Neural cell (in vitro differentiated cells): ENCODE measurements around the gene RASD1. TPM values are rescaled to one million over a fixed set of nuclear protein-coding genes. Genes with fewer than 3 reads are reported as not detected.

Source experiments
- H2AFZ ChIP-seq: fragments of 200-600, 300-800 bp; sonication (generic), shearing (Covaris generic); 2 replicates; pipeline ENCODE4 v1.6.0; 2014; ENCODE audit warnings: low read depth, mild to moderate bottlenecking, antibody characterized with exemption, low read length, moderate library complexity
- H3F3A ChIP-seq: fragments of 200-600 bp; shearing (Covaris generic); 2 replicates; pipeline ENCODE4 v1.6.1; 2016; ENCODE audit warnings: mild to moderate bottlenecking, moderate library complexity, mixed read lengths, antibody characterized with exemption, low read length; ENCODE audit not compliant: insufficient read depth, poor library complexity, severe bottlenecking
- H3K27ac ChIP-seq: fragments of 200-600, 300-800 bp; sonication (generic), shearing (Covaris generic); 2 replicates; pipeline ENCODE4 v1.5.1; 2014; ENCODE audit warnings: mild to moderate bottlenecking, low read length, moderate library complexity
- H3K27me3 ChIP-seq: fragments of 300-800, 200-600 bp; sonication (generic), shearing (Covaris generic); 2 replicates; pipeline ENCODE4 v1.6.0; 2014; ENCODE audit warnings: mild to moderate bottlenecking, low read depth, low read length, moderate library complexity; ENCODE audit not compliant: insufficient read depth
- H3K36me3 ChIP-seq: fragments of 300-800, 200-600 bp; sonication (generic), shearing (Covaris generic); 2 replicates; pipeline ENCODE4 v1.5.1; 2014; ENCODE audit warnings: mild to moderate bottlenecking, antibody characterized with exemption, low read length, moderate library complexity; ENCODE audit not compliant: insufficient read depth
- H3K4me2 ChIP-seq: fragments of 300-800, 200-600 bp; sonication (generic), shearing (Covaris generic); 2 replicates; pipeline ENCODE4 v1.6.0; 2014; ENCODE audit warnings: mild to moderate bottlenecking, low read length
- H3K4me3 ChIP-seq: fragments of 300-800, 200-600 bp; sonication (generic), shearing (Covaris generic); 2 replicates; pipeline ENCODE4 v1.5.1; 2014; ENCODE audit warnings: mild to moderate bottlenecking, low read length, moderate library complexity
- H3K79me2 ChIP-seq: fragments of 200-600 bp; shearing (Covaris generic); replicated peaks from 2 replicates; pipeline ENCODE4 v1.6.0; 2014; ENCODE audit warnings: mild to moderate bottlenecking, low read length, moderate library complexity; ENCODE audit not compliant: insufficient read depth
- H3K9ac ChIP-seq: fragments of 300-800, 200-600 bp; sonication (generic), shearing (Covaris generic); 2 replicates; pipeline ENCODE4 v1.6.1; 2016; ENCODE audit warnings: mild to moderate bottlenecking, low read length, mixed read lengths
- H3K9me2 ChIP-seq: fragments of 200-600 bp; shearing (Covaris generic); 2 replicates; pipeline ENCODE4 v1.6.1; 2016; ENCODE audit warnings: mild to moderate bottlenecking, low read length, mixed read lengths; ENCODE audit not compliant: insufficient read depth
- H3K9me3 ChIP-seq: fragments of 200-600, 300-800 bp; sonication (generic), shearing (Covaris generic); 2 replicates; pipeline ENCODE4 v1.6.1; 2016; ENCODE audit warnings: mild to moderate bottlenecking, mixed run types, low read length, moderate library complexity, mixed read lengths
- H4K20me1 ChIP-seq: fragments of 200-600 bp; shearing (Covaris generic); 2 replicates; pipeline ENCODE4 v1.6.1; 2016; ENCODE audit warnings: mild to moderate bottlenecking, mixed run types; ENCODE audit not compliant: insufficient read depth
- CTCF ChIP-seq: fragments of 450-650 bp; IDR thresholded peaks from 2 replicates; pipeline ENCODE4 v1.5.1; 2014; ENCODE audit warnings: antibody characterized with exemption, mild to moderate bottlenecking, moderate library complexity; ENCODE audit not compliant: poor library complexity, severe bottlenecking
- EP300 ChIP-seq: fragments of 450-650 bp; conservative IDR thresholded peaks from 2 replicates; pipeline ENCODE4 v1.6.1; 2014; ENCODE audit warnings: antibody characterized with exemption, mild to moderate bottlenecking, moderate library complexity; ENCODE audit not compliant: poor library complexity, severe bottlenecking
- EZH2 ChIP-seq: fragments of 200-600, 300-800 bp; shearing (Covaris generic), sonication (generic); IDR thresholded peaks from 2 replicates; pipeline ENCODE4 v1.6.1; 2014; ENCODE audit warnings: antibody characterized with exemption, low read length, borderline replicate concordance, mild to moderate bottlenecking; ENCODE audit not compliant: insufficient read depth, poor library complexity, severe bottlenecking
- MXI1 ChIP-seq: fragments of 450-650 bp; conservative IDR thresholded peaks from 2 replicates; pipeline ENCODE4 v1.6.1; 2014; ENCODE audit warnings: antibody characterized with exemption, mild to moderate bottlenecking; ENCODE audit not compliant: poor library complexity, severe bottlenecking
- POLR2AphosphoS5 ChIP-seq: IDR thresholded peaks from 2 replicates; pipeline ENCODE4 v1.6.1; 2012
- RAD21 ChIP-seq: fragments of 450-650 bp; conservative IDR thresholded peaks from 2 replicates; pipeline ENCODE4 v1.6.1; 2014; ENCODE audit warnings: antibody characterized with exemption, mild to moderate bottlenecking, moderate library complexity
- REST ChIP-seq: IDR thresholded peaks from 2 replicates; pipeline ENCODE4 v1.6.1; 2012; ENCODE audit warnings: borderline replicate concordance
- SMC3 ChIP-seq: fragments of 450-650 bp; conservative IDR thresholded peaks from 2 replicates; pipeline ENCODE4 v1.6.1; 2014; ENCODE audit warnings: antibody characterized with exemption, mild to moderate bottlenecking, moderate library complexity; ENCODE audit not compliant: poor library complexity
- TAF1 ChIP-seq: IDR thresholded peaks from 2 replicates; pipeline ENCODE4 v1.6.1; 2012; ENCODE audit warnings: low read depth
- polyA plus RNA-seq: library from polyadenylated mRNA; depleted of rRNA; stranded (reverse); fragments of >200 nt; gene quantifications from 2 replicates; pipeline ENCODE4 v1.2.3, GENCODE V29; 2014

The RASD1 gene
- polyA plus RNA-seq, 1 donor from 2014 or later: 57.7 TPM

GRCh38 chr17:17448076-17448475, 48.1 kb downstream of the RASD1 start:
- no peaks in the 10 kb centered on the region for H3K79me2 ChIP-seq
- H2AFZ ChIP-seq: no peak overlapping the region
- H3K4me2 ChIP-seq: no peak overlapping the region
- no peaks in the 10 kb centered on the region for H3K36me3 ChIP-seq
- TF ChIP-seq TAF1 (no peak), REST (no peak), EP300 (no peak), CTCF (no peak), RAD21 (no peak), SMC3 (no peak), EZH2 (no peak), POLR2AphosphoS5 (no peak), MXI1 (no peak)
- no peak overlapping the region for H3K9ac ChIP-seq
- no peaks in the 10 kb centered on the region for H3K27me3 ChIP-seq
- H4K20me1 ChIP-seq: no peaks in the 10 kb centered on the region
- no peak overlapping the region for H3K27ac ChIP-seq
- H3F3A ChIP-seq: no peaks in the 10 kb centered on the region
- H3K9me3 ChIP-seq: no peaks in the 10 kb centered on the region
- H3K4me3 ChIP-seq: no peak overlapping the region
- H3K9me2 ChIP-seq: no peaks in the 10 kb centered on the region

- H3K9me3 ChIP-seq: no peaks in the 10 kb centered on the region
- no peaks in the 10 kb centered on the region for H4K20me1 ChIP-seq
- H3K27me3 ChIP-seq: no peaks in the 10 kb centered on the region
- no peaks in the 10 kb centered on the region for H3K9me2 ChIP-seq
- TF ChIP-seq EP300: no peak
- TF ChIP-seq EZH2: no peak
- no peak for TF ChIP-seq RAD21
- H3K9ac ChIP-seq: no peak overlapping the region
- H3K4me2 ChIP-seq: no peak overlapping the region
- H2AFZ ChIP-seq: no peak overlapping the region
- no peak overlapping the region for H3K27ac ChIP-seq
- H3F3A ChIP-seq: no peaks in the 10 kb centered on the region
- H3K79me2 ChIP-seq: no peaks in the 10 kb centered on the region
- no peaks in the 10 kb centered on the region for H3K36me3 ChIP-seq
- H3K4me3 ChIP-seq: no peak overlapping the region
Measured at GRCh38 chr17:17447264-17447663, 48.9 kb downstream of the RASD1 start.
